8988T (cell line): ENCODE data around the gene TLE1.

ENCODE experiments used
- DNase-seq: peaks from one replicate; pipeline ENCODE4 v3.0.0; 2011

TLE1 gene

GRCh38 chr9:81570083-81570482, 119.3 kb downstream of the TLE1 start:
- no peak for DNase-seq

DNA sequence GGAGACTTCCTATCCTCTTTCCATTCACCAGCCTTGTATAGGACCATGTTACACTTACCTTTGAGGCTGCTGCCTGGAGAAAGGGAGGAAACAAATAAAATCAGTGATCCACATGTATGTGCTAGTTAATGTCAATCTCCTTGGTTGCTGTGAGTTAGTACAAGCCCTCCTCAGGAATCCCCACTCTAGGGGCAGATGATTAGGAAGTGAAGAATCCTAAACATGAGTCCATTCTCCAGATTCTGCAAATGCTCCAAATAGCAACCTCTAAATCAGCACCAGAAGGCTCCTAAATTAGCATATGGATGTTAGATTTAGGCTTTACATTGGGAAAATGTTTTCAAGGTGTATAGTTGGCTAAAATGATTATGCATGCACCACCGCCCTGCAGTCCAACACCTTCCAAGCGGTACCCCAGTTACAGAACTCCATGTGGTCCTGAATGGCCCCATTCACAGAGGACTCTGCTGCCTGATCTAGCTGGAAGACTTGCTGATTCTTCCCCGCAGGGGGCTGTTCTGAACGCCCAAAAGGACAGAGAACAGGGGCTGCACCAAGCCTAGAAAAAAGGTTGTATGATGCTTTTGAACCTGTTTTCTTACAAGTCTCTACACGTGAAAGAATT, 123.2 kb downstream of the TLE1 start:
- no peak for DNase-seq

- no peak for DNase-seq
Measured at GRCh38 chr9:81565609-81566008, 123.7 kb downstream of the TLE1 start.

GRCh38 chr9:81565144-81565543, 124.2 kb downstream of the TLE1 start:
- DNase-seq, result no peak

DNA sequence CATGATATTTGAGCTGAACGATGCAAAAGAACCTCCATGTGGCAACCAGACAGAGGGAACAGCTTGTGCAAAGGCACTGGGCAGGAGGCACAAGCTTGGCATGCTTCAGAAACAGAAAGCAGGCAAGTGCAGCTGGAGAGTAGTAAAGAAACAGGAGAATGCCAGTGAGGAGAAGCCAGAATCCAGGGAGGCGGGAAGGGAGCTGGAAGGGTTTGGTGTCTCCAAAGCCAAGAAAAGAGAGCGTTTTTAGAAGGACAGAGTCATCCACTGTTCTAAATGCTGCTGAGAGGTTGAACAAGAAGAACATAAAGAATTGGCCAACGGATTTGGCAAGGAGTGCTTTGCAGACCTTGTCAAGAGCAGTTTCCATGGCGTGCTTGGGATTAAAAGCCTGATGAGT, 124.7 kb downstream of the TLE1 start:
- no peak for DNase-seq

- DNase-seq, result no peak
Measured at GRCh38 chr9:81563739-81564138, 125.6 kb downstream of the TLE1 start.

DNA sequence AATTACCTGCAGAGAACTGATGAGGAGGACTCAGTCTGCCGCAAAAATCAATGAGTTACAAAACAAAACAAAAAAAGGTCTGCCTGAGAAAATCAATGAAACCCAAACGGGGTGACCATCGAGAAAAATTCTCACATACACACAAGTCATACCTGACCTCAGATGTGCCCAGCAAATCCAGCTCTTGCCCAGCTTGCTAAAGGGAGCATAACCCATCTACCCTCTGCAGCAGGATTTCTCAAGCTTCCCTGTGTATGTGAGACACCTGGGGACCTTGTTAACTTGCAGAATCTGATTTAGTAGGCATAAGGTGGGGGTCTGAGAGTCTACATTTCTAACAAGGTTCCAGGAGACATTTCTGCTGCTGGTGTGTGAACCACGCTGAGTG, 126.3 kb downstream of the TLE1 start:
- no peak for DNase-seq

DNA sequence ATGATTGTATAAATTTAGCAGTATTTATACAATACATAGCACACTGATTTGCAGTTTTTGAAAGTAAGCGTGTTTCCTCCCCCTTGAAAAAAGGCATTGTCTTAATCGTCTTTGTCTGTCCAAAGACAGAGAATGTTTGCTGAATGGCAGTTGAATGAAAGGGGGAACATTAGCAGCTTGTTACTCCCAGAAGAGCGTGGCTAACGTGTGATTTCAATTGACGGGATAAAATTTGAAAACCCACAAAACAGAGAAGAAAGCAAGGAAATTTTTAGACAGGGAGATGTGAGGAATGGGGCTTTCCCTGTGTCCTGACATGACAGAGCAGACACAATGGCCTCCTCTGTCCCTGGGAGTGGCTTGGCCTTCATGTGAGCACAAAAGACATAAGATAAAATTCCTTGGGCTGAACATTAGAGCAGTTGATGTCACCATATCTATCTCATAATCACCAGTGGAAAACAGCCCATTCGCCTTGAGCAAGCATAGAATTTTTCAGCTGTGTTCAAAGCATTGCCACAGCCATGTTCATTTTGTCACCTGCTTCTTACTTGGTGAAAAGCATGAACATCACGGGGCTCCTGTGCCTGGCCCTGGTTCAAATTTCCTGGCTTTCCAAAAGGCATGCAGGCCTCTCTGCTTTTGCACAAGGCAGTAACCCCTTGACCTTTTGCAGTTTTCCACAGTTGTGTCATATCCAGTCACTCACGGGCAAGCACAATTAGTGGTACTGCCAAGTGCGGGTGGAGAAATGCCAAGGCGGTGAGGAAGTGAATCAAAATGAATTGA, 126.9 kb downstream of the TLE1 start:
- DNase-seq, result no peak

- no peak for DNase-seq
Measured at GRCh38 chr9:81560851-81561732, 128.3 kb downstream of the TLE1 start.

- no peak for DNase-seq
Measured at GRCh38 chr9:81559709-81560108, 129.6 kb downstream of the TLE1 start.

DNA sequence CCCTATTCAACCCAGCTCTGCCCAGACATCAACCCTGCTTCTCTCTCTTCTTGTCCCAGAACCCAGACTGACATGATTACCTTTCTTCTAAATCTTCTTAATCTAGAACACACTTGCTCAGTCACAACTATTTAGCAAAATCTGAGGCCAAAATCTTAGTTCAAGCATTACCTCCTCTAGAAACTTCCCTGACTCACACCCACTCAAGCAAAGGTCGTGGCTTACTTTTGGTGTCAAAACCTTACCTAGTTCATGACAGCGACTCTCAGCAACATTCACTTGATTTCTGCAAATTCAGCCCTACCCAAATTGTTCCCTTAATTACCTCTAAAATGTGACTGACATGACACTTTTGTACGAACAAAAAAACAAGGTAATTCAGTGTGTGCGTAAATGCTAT, 130.2 kb downstream of the TLE1 start:
- DNase-seq, result no peak

DNA sequence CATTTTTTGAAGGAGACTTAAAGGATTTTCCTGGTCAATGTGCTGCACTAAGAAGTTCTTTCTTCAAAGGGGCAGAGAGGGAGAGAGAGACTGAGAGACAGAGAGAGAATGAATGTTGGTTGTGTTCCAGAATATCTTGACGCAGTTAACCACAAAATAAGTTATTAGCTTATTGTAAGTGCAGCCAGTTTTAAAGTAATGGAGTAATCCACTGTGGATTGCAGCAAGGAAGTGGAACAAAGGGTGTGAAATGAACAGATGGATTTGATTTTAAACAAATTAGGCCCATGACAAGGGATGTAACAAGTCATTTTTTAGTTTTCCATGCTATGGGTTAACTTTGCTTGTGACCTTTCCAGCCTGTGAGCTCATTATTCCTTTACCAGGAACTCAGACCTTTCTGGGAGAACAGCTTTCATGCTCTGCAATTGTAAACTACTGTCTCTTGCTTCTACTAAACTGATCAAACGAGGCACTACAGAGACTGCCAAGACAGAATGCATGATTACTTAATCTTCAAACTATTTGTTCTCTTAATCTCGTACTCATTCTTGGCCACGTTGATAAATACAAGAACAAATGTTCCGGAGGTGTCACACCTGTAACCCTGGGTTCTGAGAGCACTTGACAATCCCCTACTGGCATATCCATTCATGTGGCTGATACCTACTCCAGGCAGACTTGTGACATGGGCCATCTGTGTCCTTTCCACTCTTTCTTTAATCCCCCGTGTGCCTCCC, 131.1 kb downstream of the TLE1 start:
- DNase-seq, result no peak

GRCh38 chr9:81557452-81558090, 131.8 kb downstream of the TLE1 start:
- no peak for DNase-seq

- DNase-seq, result no peak
Measured at GRCh38 chr9:81556923-81557322, 132.4 kb downstream of the TLE1 start.

- DNase-seq, result no peak
Measured at GRCh38 chr9:81552581-81552991, 136.8 kb downstream of the TLE1 start.

- DNase-seq, result no peak
Measured at GRCh38 chr9:81550207-81550583, 139.2 kb downstream of the TLE1 start.

- no peak for DNase-seq
Measured at GRCh38 chr9:81549500-81550206, 139.7 kb downstream of the TLE1 start.

- no peak for DNase-seq
Measured at GRCh38 chr9:81548911-81549310, 140.4 kb downstream of the TLE1 start.

DNA sequence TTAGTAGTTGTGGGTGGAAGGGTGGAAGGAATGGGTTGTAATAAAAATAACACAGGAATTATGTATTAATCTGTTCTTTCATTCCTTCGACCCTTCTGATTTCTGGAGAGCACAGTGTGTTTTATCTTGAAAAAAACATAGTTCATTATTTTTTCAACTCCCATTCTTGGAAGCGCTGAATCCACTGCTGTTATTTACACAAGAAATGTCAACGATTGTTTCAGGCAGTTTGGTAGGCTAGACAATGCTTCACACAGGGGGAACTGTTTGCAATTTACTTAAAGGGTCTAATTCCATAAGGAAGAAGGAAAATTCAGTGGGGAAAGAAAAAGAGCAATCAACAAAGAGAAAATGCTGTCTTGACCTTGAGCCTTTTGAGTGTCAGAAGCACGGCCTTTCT, 142.9 kb downstream of the TLE1 start:
- DNase-seq, result no peak

GRCh38 chr9:81543695-81544094, 145.7 kb downstream of the TLE1 start:
- no peak for DNase-seq

DNA sequence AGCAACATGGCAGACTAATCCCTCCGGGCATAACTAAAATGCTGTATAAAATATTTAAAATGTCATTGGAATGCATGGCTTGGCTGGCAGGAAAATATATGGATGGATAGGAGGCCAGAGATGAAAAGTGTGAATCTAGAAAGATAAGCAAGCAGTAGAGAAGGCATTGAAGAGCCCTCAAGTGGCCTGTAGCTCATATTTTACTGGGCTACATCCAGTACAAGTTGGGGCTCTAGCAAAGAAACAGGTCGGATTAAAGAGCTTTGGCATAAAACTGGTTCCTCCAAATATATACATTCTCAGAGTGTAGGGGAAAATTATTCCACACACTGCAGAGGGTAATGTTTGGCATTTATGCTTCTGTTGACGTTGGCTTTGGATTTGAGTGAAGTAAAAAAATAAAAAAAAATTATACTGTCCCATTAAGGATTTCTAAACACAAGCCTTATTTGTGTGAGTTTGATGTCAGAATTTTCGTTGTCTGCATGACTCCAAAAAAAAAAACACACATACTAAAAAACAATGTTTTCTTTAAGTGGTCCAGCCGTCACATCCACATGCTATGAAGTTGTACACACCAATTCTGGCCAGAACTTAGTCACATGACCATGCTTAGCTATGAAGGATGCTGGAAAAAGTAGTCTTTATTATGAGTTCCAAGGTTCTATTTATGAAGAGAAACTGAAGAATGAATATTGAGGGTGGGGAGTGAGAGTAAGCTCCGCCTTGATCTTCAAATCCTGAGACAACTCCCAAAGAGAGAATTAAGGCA, 147.0 kb downstream of the TLE1 start:
- DNase-seq, result no peak
